CD4-positive, alpha-beta memory T cell (primary cell): ENCODE measurements around the gene KLHL17. TPM values are rescaled to one million over a fixed set of nuclear protein-coding genes. Genes with fewer than 3 reads are reported as not detected.

Experiments used
- CTCF ChIA-PET: fragments of 350-600 bp; sonication (Branson Sonifier 250); formaldehyde crosslinking; loops from one replicate; lab custom pipeline; 2021; ENCODE audit warnings: inconsistent platforms; ENCODE audit not compliant: partially characterized antibody; lab: Charles Lee
- POLR2A ChIA-PET: fragments of 350-600 bp; sonication (Branson Sonifier 250); formaldehyde crosslinking; loops from one replicate; lab custom pipeline; 2021; ENCODE audit not compliant: partially characterized antibody; lab: Charles Lee
- DNase-seq, 5 donors: peaks; one replicate each; pipeline versions ENCODE4 v3.0.0 to v3.0.0-alpha.2; 2020 to 2022; ENCODE audit warnings: mixed read lengths in 1 of 5
- H3K27ac ChIP-seq: one replicate; pipeline ENCODE4 v1.7.0; 2013; ENCODE audit warnings: low read depth, low read length
- H3K27me3 ChIP-seq: 2 replicates; pipeline ENCODE4 v1.7.0; 2013; ENCODE audit warnings: mild to moderate bottlenecking, low read length, moderate library complexity; ENCODE audit not compliant: insufficient read depth
- H3K36me3 ChIP-seq: 2 replicates; pipeline ENCODE4 v1.7.0; 2013; ENCODE audit warnings: mild to moderate bottlenecking, low read length, moderate library complexity; ENCODE audit not compliant: insufficient read depth
- H3K4me1 ChIP-seq: 2 replicates; pipeline ENCODE4 v1.7.0; 2013; ENCODE audit warnings: mild to moderate bottlenecking, low read length, moderate library complexity; ENCODE audit not compliant: insufficient read depth
- H3K4me3 ChIP-seq, 2 donors: one replicate each; pipeline ENCODE4 v1.7.0; 2013; ENCODE audit warnings: low read length in 2 of 2, mild to moderate bottlenecking in 1 of 2
- H3K9me3 ChIP-seq, 2 donors: one replicate each; pipeline ENCODE4 v1.7.0; 2013; ENCODE audit warnings: low read length in 2 of 2, control low read depth in 1 of 2; ENCODE audit not compliant: control insufficient read depth in 1 of 2
- H3K27ac Mint-ChIP-seq, 7 donors: one replicate each; pipeline ENCODE4 v1.8.0; 2020 to 2021; ENCODE audit warnings: mixed read lengths in 7 of 7, mild to moderate bottlenecking in 6 of 7, inconsistent platforms in 3 of 7, moderate library complexity in 3 of 7
- H3K27me3 Mint-ChIP-seq, 2 donors: one replicate each; pipeline ENCODE4 v1.8.0; 2020 to 2021; ENCODE audit warnings: mixed read lengths in 2 of 2
- H3K36me3 Mint-ChIP-seq, 2 donors: one replicate each; pipeline ENCODE4 v1.8.0; 2020 to 2021; ENCODE audit warnings: mixed read lengths in 2 of 2, inconsistent platforms in 1 of 2, mild to moderate bottlenecking in 1 of 2
- H3K4me1 Mint-ChIP-seq, 4 donors: one replicate each; pipeline ENCODE4 v1.8.0; 2020 to 2021; ENCODE audit warnings: mixed read lengths in 4 of 4, mild to moderate bottlenecking in 1 of 4
- H3K4me3 Mint-ChIP-seq, 8 donors: one replicate each; pipeline ENCODE4 v1.8.0; 2020 to 2021; ENCODE audit warnings: mixed read lengths in 8 of 8, mild to moderate bottlenecking in 7 of 8, moderate library complexity in 6 of 8, inconsistent platforms in 3 of 8
- H3K9me3 Mint-ChIP-seq, 8 donors: one replicate each; pipeline ENCODE4 v1.8.0; 2020 to 2021; ENCODE audit warnings: mixed read lengths in 8 of 8, mild to moderate bottlenecking in 5 of 8, inconsistent platforms in 3 of 8, moderate library complexity in 1 of 8
- intact Hi-C: fragments of 100-400 bp; cut with micrococcal nuclease; formaldehyde crosslinking; loops from one replicate; pipeline ENCODE4 v1.15.1; 2023
- polyA plus RNA-seq, 2 donors: library from polyadenylated mRNA; unstranded; fragments of 300-500 nt; fragmentation: Illumina TruSeq; gene quantifications; one replicate each; pipeline ENCODE4 v1.2.3, GENCODE V29; 2021
- total RNA-seq, 2 experiments: library from RNA; stranded (reverse); gene quantifications; one replicate each; pipeline ENCODE4 v1.2.3, GENCODE V29; 2021

The KLHL17 gene
- total and polyA plus RNA-seq, 4 experiments from 2014 or later, result 0.89 to 46.5 (median 22.6) TPM

DNA sequence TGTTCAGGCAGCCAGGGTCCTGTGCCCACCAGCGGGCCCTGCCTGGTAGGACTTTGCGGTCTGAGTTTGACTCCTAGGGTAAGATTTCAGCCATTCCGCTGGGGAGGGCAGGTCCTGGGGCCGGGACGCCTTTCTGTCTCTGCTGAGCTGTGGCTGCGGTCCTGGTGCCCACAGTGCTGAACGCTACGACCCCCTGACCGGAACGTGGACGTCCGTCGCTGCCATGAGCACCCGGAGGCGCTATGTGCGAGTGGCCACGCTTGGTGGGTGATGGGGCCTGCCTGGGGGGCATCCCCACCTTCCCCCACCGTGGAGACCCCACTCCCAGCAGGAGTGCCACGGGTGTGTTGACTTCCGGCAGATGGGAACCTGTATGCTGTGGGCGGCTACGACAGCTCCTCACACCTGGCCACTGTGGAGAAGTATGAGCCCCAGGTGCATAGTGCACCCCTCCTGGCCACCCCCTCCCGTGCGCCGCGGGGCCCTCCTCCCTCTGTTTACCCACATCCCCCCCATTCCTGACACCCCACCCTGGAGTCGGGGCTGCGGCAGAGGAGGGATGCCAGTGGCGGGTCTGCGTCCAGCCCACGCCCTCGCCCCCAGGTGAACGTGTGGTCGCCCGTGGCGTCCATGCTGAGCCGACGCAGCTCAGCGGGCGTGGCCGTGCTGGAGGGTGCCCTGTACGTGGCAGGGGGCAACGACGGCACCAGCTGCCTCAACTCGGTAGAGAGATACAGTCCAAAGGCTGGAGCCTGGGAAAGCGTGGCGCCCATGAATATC lies 3.6 kb downstream of the KLHL17 start:
- H3K9me3 ChIP-seq, result no peaks in the 10 kb centered on the region
- H3K36me3 ChIP-seq, result no peaks in the 10 kb centered on the region
- no peaks in the 10 kb centered on the region for H3K27me3 Mint-ChIP-seq
- no peaks in the 10 kb centered on the region for H3K27me3 ChIP-seq
- H3K9me3 Mint-ChIP-seq, result no peaks in the 10 kb centered on the region
- POLR2A ChIA-PET, result no interaction called here
- CTCF ChIA-PET, result no interaction called here
- H3K36me3 Mint-ChIP-seq, result peaks cover 0 to 2% of the 10 kb centered on the region in 2 donors
- no peak overlapping the region for H3K27ac ChIP-seq
- no peak overlapping the region for H3K27ac Mint-ChIP-seq
- peak overlapping the region in 1 of 8 donors; percentile 2 for H3K4me3 Mint-ChIP-seq
- peaks cover 0 to 11% (median 4%) of the 10 kb centered on the region in 4 donors for H3K4me1 Mint-ChIP-seq
- intact Hi-C loops, result no loop called here
- DNase-seq, result peak in 1 of 5 donors; percentile 19
- H3K4me3 ChIP-seq, result no peak overlapping the region
- peaks cover 25% of the 10 kb centered on the region for H3K4me1 ChIP-seq

GRCh38 chr1:964691-965525 lies 4.5 kb downstream of the KLHL17 start:
- H3K4me3 Mint-ChIP-seq, result peak overlapping the region in 2 of 8 donors; percentile 21 to 28
- H3K27me3 Mint-ChIP-seq, result peaks cover 1 to 2% of the 10 kb centered on the region in 2 donors
- H3K27me3 ChIP-seq, result no peaks in the 10 kb centered on the region
- H3K27ac Mint-ChIP-seq, result peak overlapping the region in 2 of 7 donors; percentile 82 to 88
- H3K36me3 ChIP-seq, result no peaks in the 10 kb centered on the region
- no peak overlapping the region for H3K4me3 ChIP-seq
- H3K27ac ChIP-seq, result no peak overlapping the region
- peaks cover 0 to 14% (median 5%) of the 10 kb centered on the region in 4 donors for H3K4me1 Mint-ChIP-seq
- intact Hi-C loops, result no loop called here
- no peaks in the 10 kb centered on the region for H3K9me3 ChIP-seq
- peaks cover 0 to 2% of the 10 kb centered on the region in 2 donors for H3K36me3 Mint-ChIP-seq
- CTCF ChIA-PET, result no interaction called here
- H3K9me3 Mint-ChIP-seq, result no peaks in the 10 kb centered on the region
- peaks cover 25% of the 10 kb centered on the region for H3K4me1 ChIP-seq
- POLR2A ChIA-PET, result interaction anchor here (1.1 kb wide), 1 partner anchor 30 kb away, joined by 4 read pairs; no protein-coding TSS in a partner anchor
- DNase-seq, result peak in 1 of 5 donors; percentile 38

DNA sequence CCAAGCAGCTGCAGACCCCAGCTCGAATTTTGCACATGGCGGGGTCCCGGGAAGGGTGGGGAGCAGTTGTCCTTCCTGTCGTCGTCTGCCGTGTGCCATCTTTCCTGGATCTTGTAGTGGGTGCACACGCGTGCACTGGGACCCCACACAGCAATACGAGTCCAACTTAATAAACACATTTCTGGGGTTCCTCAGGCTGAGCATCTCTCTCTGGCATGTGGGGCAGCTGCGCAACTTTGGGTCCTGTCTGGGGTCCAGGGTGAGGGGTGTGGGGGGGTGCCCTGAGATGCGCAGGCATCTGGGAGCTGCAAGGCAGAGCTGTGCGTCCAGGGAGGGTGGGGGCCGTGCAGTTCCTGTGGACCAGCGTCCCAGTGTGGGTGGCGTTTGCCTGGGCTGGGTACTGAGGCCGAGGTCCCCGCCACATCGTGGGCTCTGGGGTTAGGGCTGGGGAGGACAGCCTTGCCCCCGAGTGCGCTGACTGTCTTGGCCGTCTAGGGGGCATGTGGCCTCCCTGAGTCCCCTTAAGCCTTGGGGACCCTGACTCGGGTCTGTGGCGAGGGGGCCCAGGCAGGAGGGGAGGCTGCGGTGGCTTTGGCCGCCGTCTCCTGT lies 5.2 kb downstream of the KLHL17 start:
- CTCF ChIA-PET, result no interaction called here
- Histone ChIP-seq H3K4me3 (peak overlapping the region in 1 of 2 donors; percentile 67), H3K27me3 (no peaks in the 10 kb centered on the region), H3K36me3 (no peaks in the 10 kb centered on the region), H3K4me1 (peaks cover 25% of the 10 kb centered on the region), H3K9me3 (no peaks in the 10 kb centered on the region), H3K27ac (peak overlapping the region; percentile 67)
- POLR2A ChIA-PET, result interaction anchor here (1.1 kb wide), 1 partner anchor 31 kb away, joined by 4 read pairs; no protein-coding TSS in a partner anchor
- intact Hi-C loops, result no loop called here
- peak in 1 of 5 donors; percentile 39 for DNase-seq
- Mint-ChIP-seq H3K4me1 (peaks cover 0 to 14% (median 5%) of the 10 kb centered on the region in 4 donors), H3K4me3 (peak overlapping the region in 5 of 8 donors; percentile 9 to 43 (median 20)), H3K9me3 (no peaks in the 10 kb centered on the region), H3K27ac (peak overlapping the region in 2 of 7 donors; percentile 30 to 48), H3K27me3 (peaks cover 1 to 2% of the 10 kb centered on the region in 2 donors), H3K36me3 (no peaks in the 10 kb centered on the region)

DNA sequence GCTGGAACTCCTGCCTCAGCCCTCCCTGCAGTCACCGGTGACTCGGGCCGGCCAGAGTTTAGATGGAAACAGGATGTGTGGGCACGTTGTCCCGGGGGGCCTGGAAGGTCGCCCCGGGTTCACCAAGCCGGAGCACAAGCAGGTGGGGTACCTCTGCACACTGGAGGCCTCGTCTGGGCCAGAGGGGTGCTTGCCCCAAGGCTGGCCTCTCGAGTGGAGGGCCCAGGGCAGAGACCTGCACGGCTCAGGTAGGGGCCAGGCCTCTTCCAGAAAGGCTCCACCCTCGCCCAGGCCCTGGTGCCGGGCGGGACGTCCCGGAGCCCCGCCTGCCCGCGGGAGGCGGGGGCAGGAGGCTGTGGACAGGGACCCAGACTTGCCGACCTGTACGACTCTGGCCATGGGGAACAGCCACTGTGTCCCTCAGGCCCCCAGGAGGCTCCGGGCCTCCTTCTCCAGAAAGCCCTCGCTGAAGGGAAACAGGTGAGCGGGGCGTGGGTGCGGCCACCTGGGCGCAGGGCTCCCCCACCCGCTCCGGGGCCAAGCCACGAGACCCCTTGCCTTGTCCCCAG lies 5.8 kb downstream of the KLHL17 start, which contains the start of gene PLEKHN1:
PLEKHN1 (plus strand) TSS at position 348 of the 569 bp plus-strand sequence; CDS start at position 398, 50 bp downstream.
- H3K4me1 Mint-ChIP-seq, result peaks cover 0 to 14% (median 5%) of the 10 kb centered on the region in 4 donors
- Histone ChIP-seq H3K27me3 (no peaks in the 10 kb centered on the region), H3K27ac (peak within 1 kb of the TSS; percentile 67), H3K4me1 (peaks cover 24% of the 10 kb centered on the region), H3K4me3 (peak within 1 kb of the TSS; percentile 47 to 67), H3K9me3 (no peaks in the 10 kb centered on the region), H3K36me3 (no peaks in the 10 kb centered on the region)
- CTCF ChIA-PET, result interaction anchor here (0.9 to 1.7 kb wide), 4 partner anchors 8 to 97 kb away, joined by 3 to 9 read pairs (median 5); partner anchors contain the start of gene NOC2L
- POLR2A ChIA-PET, result interaction anchor here (0.7 to 1.3 kb wide), 9 partner anchors 8 to 382 kb away, joined by 3 to 11 read pairs (median 4); partner anchors contain the start of genes ISG15 and NOC2L
- H3K36me3 Mint-ChIP-seq, result no peaks in the 10 kb centered on the region
- H3K9me3 Mint-ChIP-seq, result no peaks in the 10 kb centered on the region
- H3K4me3 Mint-ChIP-seq, result peak within 1 kb of the TSS; percentile 76 to 91 (median 81)
- intact Hi-C loops, result no loop called here
- H3K27me3 Mint-ChIP-seq, result peaks cover 1 to 2% of the 10 kb centered on the region in 2 donors
- H3K27ac Mint-ChIP-seq, result peak within 1 kb of the TSS in 4 of 7 donors; percentile 41 to 53 (median 50)
- peak in 2 of 5 donors; percentile 12 to 53 for DNase-seq

GRCh38 chr1:966704-967300 lies 6.4 kb downstream of the KLHL17 start:
- Mint-ChIP-seq H3K9me3 (no peaks in the 10 kb centered on the region), H3K27me3 (peaks cover 1 to 2% of the 10 kb centered on the region in 2 donors), H3K27ac (peak overlapping the region in 3 of 7 donors; percentile 41 to 53 (median 52)), H3K36me3 (no peaks in the 10 kb centered on the region), H3K4me1 (peaks cover 0 to 14% (median 3%) of the 10 kb centered on the region in 4 donors), H3K4me3 (peak overlapping the region; percentile 76 to 91 (median 81))
- ChIA-PET POLR2A (interaction anchor here (0.7 to 1.3 kb wide), 8 partner anchors 8 to 382 kb away, joined by 3 to 11 read pairs (median 6); partner anchors contain the start of genes ISG15 and NOC2L), CTCF (interaction anchor here (0.9 to 1.7 kb wide), 4 partner anchors 8 to 97 kb away, joined by 3 to 9 read pairs (median 5); partner anchors contain the start of gene NOC2L)
- Histone ChIP-seq H3K4me1 (peaks cover 18% of the 10 kb centered on the region), H3K27ac (peak overlapping the region; percentile 67), H3K4me3 (peak overlapping the region; percentile 47 to 67), H3K36me3 (no peaks in the 10 kb centered on the region), H3K9me3 (no peaks in the 10 kb centered on the region), H3K27me3 (no peaks in the 10 kb centered on the region)
- intact Hi-C loops, result no loop called here
- peak; percentile 53 to 79 (median 61) for DNase-seq
